Ramos (cell line): ENCODE results near the gene CTDP1.
"Not testable (repeated sequence)": the region's sequence is repeated elsewhere in the genome, so short reads cannot be mapped to it uniquely, and the experiment has no call there.

Experiments
- in situ Hi-C: fragments of 300-500 bp; cut with MboI; formaldehyde crosslinking; loops from one replicate; pipeline ENCODE4 v1.14.3; 2022; ENCODE audit warnings: low sequenced_read_pairs; ENCODE audit not compliant: unreplicated experiment

The CTDP1 gene

DNA sequence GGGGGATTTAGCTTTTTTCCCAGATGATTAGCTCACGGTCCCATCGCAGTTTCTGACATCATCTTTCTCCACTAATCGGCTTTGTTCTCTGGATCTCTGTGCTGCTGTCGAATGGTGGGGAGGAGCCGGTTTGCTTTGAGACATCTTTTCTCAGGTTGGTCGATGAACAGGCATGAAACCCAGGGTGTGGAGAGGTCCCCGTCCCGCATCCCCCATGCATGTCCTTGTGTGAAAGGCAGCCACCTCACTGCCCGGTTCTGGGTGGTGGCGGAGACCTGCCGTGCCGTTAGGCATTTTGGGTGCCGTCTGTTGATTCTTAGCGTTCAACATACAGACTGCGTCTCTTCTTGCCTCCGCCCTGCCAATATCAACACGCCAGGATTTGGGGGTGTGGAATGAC lies 57.8 kb downstream of the CTDP1 start:
- in situ Hi-C loops = no loop called here

DNA sequence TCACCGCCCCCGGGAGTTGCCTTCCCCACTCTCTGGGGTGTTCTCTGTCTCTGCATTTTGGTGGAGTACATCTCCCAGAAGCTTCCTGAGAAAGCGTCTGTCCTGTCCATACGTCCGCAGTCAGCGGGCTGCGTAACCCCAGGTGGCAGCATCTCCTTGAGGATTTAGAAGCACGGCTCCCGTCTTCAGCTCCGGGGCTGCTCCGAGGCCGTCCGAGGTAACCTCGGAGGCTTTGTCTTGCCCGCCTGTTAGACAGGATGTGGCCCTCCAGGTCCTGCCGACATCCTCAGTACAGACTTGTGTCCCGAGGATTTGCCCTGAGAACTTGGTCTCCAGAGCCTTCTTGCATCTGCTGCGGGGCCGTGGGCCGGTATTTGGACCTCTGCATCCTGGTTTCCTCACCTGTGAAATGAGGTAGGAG lies 58.4 kb downstream of the CTDP1 start:
- in situ Hi-C loops = no loop called here

DNA sequence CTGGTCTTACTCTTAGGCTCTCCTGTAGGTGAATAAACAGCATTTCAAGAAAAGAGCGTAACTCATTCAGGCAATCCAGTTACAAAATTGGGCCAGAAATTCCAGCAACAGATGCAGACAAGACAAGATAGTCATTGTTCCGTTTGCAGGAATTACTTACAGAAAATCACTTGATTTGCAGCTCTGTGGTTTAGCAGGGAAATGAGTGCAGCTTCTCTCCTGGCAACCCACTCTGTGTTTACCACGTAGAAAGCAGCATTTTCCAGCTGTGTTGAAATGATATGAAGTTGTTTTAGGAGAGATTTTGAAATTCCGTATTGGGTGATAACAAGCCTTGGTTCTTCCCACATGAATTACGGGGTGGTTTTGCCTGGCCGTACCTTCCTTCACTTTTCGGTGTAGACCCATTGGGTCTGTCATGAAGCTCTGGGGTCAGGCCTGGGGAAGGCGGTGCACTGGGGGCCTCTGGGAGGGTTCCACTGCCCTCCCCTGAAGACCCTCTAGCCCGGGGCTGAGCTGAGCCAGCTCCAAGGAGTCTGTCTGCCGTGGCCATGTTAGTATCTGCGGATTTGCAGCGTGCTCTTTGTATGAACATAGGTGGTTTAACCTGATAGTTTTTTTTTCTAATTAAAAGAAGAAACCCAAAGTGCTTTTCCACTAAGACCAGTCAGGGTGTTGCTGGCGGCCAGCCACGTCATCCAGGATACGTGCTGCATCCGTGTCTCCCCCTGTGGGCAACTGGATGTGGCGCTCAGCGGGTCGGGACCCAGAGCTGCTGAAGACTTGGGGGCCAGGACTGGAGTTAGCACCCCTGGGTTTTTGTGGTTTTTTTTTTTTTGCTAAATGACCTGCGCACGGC lies 59.2 kb downstream of the CTDP1 start:
- in situ Hi-C loops = no loop called here

DNA sequence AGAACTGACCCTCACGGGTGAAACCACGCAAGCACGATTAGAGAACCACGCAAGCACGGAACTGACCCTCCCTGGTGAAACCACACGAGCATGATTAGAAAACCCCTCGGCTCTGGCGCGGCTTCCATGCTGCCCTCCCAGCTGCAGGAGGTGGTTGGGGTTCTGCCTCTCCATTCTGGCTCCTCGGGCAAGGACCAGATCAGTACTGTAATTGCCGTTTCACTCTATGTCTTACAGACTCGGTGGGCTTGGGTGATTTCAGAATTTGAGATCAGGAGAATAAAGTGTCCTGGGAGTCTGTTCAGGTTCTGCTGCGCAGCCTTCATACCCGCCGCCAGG lies 59.8 kb downstream of the CTDP1 start:
- in situ Hi-C loops = no loop called here

DNA sequence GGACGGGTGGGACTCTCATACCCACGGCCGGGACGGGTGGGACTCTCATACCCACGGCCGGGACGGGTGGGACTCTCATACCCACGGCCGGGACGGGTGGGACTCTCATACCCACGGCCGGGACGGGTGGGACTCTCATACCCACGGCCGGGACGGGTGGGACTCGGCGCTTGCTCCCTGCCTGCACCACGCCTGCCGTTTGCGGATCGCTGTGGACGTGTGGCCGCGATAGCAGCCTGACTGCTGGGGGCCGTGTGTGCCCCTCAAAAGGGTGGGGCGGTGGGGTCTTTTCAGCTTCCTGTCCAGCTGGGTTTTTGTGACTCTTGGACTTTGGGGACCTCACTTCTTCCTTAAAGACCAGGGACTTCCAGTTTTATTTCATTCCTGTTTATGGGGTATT lies 60.4 kb downstream of the CTDP1 start:
- in situ Hi-C loops = not testable (repeated sequence)

DNA sequence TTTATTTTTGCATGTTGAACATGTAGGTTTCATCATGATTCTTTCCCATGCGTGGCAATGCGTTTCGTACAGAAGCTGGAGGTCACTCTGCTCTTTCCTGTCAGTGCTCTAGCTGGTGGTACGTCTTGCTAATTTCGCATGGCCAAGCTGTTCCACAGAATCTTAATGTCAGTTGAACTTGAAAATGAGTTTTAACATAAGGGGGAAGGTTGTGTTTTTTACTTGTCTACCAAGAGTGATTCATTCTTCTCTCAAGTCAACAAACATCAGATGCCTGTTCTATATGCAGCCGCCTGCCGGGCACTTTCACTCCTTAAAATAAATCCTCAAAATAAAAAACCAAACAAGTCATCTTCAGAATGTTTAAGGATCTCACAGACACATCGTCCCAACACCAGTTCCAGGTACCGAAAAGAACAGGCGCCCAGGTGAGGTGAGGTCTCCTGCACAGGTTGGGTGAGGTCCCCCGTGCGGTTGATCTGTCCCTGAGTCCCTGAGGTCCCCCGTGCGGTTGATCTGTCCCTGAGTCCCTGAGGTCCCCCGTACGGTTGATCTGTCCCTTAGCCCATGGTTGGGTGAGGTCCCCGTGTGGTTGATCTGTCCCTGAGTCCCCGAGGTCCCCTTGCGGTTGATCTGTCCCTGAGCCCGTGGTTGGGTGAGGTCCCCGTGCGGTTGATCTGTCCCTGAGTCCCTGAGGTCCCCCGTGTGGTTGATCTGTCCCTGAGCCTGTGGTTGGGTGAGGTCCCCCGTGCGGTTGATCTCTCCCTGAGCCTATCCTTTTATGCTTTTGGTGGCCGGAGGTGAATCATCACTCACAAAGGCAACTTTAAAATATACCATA lies 61.1 kb downstream of the CTDP1 start:
- in situ Hi-C loops = no loop called here

DNA sequence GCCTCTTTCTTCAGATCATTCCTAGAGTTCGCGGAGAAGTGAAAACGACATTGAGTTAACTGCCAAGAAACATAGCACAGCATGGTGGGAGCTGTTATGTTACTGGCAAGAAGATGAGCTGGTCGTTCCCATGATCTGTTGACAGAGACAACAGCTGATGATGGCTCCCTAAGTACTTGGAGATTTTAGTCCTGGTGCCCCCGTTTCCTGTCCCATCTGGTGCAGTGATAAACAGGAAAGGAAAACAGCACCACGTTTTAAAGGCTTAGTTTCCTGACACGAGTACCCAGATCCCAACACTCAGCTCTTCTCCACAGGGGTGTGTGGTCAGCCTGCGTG lies 61.7 kb downstream of the CTDP1 start:
- in situ Hi-C loops = no loop called here

DNA sequence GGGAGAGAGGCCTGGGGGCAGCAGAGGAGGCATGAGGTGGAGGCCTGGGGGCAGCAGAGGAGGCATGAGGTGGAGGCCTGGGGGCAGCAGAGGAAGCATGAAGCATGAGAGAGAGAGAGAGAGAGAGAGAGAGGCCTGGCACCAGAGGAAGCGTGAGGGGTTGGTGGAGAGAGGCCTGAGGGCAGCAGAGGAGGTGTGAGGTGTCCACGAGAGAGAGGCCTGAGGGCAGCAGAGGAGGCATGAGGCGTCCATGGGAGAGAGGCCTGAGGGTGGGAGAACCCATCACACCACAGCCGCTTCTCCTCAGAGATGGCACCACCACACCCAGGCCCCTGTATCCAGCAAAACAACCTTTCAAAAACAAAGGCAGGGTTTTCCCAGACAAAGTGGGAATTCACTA lies 62.5 kb downstream of the CTDP1 start:
- in situ Hi-C loops = no loop called here

DNA sequence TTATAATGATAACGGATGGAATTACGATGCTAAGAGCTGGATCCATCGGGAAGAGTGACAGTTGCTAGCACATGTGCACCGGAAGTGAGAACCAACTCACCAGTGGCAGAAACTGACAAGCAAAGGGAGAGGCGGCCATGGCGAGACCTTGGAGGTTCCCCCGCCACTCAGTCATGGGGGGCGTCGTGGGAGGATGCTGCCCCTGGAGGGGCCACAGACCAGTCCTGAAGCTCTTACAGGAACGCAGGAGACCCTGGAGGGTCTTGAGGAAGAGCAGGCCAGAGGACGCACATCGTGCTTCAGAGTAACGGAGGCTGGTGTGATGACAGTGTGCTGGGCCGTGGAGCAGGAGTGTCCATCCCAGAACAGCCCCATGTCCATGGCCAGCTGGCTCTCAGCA lies 65.0 kb downstream of the CTDP1 start:
- in situ Hi-C loops = no loop called here

DNA sequence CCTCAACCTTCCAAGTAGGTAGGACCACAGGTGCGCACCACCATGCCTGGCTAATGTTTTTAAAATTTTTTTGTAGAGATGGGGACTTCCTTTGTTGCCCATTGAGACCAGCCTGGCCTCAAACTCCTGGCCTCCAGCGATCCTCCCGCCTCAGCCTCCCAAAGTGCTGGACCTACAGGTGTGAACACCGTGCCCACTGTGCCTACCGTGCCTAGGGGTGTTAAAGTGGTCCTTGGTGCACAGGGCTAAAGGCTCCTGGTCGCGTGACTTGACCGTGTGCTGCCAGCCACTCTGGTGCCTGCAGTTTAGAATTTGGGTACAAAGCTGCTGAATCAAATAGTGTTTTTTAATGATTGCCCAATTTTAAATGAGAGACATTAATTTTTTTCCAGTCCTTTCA lies 67.1 kb downstream of the CTDP1 start:
- in situ Hi-C loops = no loop called here

DNA sequence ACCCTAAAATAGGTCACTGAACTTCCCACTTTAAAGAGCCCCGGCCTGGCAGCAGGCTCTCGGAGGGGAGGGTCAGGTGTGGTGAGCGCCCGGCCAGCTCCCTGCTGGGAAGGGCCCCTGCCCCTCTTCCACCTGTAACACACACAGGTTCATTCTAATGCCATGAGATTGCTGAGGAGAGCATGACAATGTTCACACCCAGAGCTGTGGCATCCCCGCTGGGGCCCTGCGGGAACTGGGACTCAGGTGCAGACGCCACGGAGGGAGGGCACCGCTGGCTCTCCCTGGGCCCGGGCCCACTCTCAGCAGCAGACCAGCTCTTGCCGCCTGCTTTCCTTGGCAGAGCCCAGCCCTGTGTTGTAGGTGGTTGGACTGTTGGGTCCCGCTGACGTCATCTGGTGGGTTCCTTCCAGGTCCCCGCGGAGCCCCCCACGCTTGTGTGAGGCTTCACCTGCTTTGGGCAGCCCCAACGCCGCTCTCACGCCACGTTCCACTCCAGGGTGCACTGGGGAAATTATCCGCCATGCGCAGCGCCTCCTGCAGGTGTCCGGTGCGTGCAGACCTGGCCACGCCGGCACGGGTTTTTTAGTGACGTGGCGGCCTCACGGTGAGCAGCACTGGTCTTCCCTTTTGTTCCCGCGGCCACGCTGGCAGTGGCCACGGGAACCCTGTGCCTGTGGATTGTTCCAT lies 67.7 kb downstream of the CTDP1 start:
- in situ Hi-C loops = no loop called here

DNA sequence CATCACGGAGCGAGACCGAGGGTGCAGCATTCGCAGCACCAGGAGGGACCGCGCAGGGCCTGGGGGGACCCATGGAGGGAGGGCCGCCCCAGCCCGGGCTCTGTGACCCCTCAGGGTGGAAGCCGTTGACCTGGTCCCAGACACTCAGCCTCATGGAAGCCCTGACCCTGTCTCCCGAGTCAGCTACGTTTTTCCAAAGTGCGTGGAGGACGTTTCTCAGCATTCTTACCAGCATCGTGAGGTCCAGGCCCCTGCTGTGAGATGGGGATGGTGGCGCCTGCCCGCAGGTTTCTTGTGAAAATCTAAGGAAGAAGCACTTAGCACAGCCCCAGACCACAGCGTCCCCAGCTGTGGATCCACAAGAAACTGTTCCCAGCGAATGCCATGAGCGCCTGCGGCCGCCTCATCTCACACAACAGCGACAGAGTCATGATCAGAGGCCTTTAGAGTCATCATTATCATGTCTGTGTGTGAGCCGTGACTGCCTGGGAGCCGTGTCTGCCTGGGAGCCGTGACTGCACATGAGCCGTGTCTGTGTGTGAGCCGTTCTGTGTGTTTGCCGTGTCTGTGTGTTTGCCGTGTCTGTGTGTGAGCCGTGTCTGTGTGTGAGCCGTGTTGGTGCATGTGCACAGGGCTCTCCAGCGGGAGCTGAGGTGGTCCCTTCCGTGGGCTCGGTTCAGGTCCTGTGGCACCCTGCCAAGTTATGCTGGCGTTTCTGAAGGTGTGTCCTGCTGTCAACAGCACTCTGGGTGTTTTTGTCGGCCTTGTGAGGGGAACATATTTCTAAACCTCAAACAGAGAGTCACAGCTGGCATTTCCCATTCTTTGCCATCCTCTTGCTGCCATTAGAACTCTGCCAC lies 68.9 kb downstream of the CTDP1 start:
- in situ Hi-C loops = no loop called here

DNA sequence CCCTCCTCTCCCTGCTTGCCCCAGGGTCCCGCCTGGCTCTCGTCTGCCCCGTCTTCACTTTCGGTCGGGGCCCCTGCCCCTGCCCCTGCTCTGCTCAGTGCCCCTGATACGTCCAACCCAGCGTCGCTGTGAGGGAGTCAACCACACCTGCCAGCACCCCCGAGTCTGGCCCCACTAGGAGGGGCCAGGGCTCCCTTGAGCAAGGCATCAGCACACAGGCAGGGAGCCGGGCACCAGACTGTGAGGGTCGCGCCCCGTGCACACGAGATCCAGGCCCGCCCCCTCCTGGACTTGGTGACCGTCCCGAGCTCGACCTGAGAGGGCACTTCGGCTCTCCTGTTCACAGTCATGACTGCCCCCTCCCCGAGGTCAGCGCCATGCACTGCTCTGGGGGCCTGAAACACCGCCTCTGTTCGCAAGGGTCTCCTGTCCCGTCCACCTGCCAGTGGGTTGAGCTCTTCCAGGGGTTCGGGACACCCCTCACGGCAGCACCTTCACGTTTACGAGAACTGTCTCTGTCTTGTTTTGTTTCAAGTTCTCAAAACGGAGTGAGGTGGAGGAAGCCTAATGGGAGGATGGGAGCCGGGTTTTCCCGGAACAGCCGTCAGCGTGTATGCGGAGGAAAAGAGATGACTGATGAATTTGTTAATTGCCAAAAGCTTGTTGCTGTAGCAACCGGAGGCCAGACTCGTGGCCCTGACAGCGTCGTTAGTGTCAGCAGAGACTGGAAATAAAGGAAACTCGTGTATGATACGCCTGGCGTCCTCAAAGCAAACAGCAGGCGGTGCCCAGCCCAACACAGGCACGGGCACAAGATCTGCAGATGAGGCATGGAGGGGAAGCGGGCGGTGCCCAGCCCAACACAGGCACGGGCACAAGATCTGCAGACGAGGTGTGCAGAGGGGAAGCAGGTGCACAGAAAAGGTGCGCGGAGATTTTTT lies 69.9 kb downstream of the CTDP1 start:
- in situ Hi-C loops = no loop called here

DNA sequence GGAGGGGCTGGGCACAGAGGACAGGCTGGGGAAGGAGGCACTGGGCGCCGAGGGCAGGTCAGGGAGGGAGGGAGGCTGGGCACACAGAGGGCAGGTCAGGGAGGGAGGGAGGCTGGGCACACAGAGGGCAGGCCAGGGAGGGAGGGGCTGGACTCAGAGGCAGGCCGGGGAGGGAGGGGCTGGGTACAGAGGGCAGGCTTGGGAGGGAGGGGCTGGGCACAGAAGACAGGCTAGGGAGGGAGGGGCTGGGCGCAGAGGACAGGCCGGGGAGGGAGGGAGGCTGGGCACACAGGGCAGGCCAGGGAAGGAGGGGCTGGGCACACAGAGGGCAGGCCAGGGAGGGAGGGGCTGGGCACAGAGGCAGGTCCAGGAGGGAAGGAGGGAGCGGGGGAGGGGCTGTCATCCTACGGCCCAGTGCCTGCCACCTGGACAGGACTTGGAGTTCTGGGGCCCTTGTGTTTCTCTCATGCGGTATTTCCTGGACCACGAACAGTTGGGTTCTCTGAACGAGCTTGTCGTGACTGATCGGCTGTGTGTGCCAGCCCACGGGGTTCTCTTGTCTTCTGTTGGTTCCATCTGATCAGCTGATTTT lies 71.5 kb downstream of the CTDP1 start:
- in situ Hi-C loops = no loop called here

DNA sequence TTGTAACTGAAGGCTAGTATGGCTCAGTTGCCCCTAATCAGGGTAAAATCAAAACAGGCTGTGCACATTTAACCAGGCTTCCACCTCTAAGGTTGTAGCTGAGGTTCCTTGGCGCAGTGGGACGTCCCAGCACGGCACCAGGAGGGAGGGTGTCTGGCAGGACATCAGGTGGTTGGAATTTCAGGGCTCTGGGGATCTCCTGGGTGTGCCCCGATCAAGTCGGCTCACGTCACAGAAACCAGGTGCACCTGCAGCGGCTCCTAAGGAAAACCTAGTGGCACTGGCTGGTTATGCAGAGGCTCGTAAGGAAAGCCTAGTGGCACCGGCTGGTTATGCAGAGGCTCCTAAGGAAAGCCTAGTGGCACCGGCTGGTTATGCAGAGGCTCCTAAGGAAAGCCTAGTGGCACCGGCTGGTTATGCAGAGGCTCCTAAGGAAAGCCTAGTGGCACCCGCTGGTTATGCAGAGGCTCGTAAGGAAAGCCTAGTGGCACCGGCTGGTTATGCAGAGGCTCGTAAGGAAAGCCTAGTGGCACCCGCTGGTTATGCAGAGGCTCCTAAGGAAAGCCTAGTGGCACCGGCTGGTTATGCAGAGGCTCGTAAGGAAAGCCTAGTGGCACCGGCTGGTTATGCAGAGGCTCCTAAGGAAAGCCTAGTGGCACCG lies 72.4 kb downstream of the CTDP1 start:
- in situ Hi-C loops = not testable (repeated sequence)

DNA sequence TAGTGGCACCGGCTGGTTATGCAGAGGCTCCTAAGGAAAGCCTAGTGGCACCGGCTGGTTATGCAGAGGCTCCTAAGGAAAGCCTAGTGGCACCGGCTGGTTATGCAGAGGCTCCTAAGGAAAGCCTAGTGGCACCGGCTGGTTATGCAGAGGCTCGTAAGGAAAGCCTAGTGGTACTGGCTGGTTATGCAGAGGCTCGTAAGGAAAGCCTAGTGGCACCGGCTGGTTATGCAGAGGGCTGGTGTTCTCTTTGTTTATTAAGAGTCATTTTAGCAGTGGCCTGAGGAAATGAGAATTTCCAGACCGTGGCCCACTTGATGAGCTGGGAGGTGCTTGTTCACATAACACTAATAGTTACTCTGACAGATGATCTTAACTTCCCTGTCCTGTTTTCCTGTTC lies 73.3 kb downstream of the CTDP1 start:
- in situ Hi-C loops = not testable (repeated sequence)

DNA sequence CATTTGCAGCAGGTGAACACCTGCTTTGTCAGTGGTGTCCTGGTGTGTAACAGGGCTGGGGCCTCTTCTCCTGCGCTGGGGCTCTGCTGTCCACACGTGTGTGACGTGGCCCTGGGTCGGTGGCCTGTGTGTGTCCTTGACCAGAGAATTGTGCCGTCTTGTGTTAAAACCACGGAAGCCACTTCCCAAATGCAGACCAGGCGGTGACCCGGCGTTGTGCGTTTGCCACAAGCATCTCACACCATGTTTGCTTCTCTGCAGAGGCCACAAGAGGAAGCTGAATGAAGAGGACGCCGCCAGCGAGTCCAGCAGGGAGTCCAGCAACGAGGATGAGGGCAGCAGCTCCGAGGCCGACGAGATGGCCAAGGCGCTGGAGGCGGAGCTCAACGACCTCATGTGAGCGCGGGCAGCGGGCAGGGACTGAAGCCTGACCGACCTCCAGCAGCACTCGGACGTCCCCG lies 73.8 kb downstream of the CTDP1 start:
- in situ Hi-C loops = no loop called here
